GM19351 (cell line): ENCODE data around the gene GRK7.
A peak's percentile ranks its signal among the peaks of the same experiment; 100 is the strongest.
"Not testable (repeated sequence)": the region's sequence is repeated elsewhere in the genome, so short reads cannot be mapped to it uniquely, and the experiment has no call there.

Source experiments
- ATAC-seq: cut with Tn5 transposase; IDR thresholded peaks from one replicate; pipeline ENCODE4 v1.9.1; 2021; ENCODE audit warnings: mild to moderate bottlenecking, moderate library complexity; ENCODE audit not compliant: unreplicated experiment

GRK7 gene

GRCh38 chr3:141793476-141794260 lies 30.5 kb downstream of the GRK7 start:
- ATAC-seq: no peak

DNA sequence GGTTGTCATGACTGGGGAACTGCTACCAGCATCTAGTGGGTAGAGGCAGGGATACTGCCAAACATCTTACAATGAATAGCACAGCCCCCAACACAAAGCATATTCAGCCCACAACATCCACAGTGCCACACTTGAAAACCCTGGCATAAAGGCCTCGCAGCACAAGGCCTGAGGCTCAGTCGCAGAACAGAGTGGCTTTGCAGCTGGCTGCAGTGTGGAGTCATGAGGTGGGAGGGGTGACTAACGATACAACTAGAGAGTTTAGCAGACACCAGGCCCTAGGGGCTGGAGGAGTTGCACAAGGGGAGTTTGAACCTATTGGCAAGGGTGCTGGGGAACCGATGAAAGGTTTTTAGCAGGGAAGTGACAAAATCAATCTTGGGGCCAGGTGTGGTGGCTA lies 32.1 kb downstream of the GRK7 start:
- no peak for ATAC-seq

GRCh38 chr3:141795741-141796080 lies 32.5 kb downstream of the GRK7 start:
- ATAC-seq: no peak

DNA sequence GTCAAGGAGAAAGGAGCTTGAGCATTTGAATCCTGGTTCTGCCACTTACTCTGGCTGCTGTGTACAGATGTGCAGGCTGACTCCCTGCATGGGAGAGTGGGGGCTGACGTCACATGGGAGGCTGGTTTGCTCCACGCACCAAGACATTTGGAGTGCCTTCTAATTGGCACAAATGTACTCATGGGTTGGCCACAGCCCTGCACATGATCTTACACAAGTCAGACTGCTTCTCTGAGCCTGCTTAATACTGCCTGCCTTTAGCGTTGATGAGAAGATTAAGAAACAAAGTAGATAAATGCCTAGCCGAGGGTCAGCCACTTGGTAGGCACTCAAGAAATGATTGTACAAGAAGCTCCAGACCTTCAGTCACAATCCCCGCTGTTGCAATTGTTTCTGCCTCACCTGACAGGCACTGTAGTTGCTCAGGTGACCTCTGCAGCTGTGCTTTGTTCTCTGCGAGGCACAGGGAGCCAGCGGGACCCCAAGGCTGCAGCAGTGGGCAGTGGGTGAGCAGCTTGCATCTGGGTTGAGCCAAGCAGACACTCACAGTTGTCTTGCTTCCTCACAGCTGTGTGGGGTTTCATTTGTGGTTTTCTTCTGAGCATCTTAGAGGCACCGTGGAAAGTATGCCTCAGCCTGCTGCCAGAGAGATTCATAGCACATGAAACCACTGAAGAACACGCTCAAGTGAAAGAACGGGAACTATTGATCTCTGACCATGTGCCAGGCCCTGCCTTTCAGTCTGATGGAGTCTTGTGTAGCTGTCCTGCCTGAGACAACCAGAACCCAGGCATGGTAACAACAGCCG lies 33.1 kb downstream of the GRK7 start:
- ATAC-seq: peak; percentile 98

DNA sequence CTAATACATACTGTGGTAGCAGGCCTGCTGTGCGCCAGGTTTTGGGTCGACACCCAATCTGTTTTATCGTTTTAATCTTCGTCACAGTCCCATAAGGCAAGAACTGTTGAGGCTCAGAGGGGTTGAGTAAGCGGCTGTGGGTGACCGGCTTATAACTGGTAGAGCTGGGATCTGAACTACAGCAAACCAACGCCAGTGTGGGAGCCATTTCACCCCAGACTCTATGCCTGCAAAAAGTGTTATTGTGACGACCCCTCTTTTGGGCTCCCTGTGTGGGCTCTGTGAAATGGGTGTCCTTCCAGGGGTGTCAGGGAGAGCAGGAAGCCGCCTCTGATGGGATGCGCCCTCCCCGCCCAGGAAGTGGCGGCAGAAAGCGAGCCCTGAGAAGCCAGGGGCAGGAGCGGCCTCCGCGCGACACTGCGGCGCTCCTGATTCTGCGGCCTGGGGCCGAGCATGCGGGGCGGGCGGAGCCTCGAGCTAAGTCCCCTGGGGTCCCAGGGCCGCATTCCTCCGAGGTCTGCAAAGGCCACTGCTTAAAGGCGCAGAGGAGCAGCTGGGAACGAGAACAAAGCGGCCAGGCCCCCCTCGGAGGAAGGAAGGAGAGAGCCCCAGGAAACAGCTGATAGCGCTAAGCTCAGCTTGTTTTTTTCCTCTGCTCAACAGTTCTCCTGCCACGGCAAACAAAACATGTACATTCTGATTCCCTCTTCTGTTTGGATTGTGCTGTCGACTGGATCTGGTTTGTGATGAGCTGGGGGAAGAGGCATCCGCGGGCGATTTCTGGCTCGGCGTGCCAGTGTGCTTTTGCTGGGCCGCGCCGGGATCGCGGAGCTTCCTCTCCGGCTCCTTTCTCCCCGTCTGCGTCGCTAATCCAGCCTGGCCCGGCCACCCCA lies 33.9 kb downstream of the GRK7 start:
- no peak for ATAC-seq

DNA sequence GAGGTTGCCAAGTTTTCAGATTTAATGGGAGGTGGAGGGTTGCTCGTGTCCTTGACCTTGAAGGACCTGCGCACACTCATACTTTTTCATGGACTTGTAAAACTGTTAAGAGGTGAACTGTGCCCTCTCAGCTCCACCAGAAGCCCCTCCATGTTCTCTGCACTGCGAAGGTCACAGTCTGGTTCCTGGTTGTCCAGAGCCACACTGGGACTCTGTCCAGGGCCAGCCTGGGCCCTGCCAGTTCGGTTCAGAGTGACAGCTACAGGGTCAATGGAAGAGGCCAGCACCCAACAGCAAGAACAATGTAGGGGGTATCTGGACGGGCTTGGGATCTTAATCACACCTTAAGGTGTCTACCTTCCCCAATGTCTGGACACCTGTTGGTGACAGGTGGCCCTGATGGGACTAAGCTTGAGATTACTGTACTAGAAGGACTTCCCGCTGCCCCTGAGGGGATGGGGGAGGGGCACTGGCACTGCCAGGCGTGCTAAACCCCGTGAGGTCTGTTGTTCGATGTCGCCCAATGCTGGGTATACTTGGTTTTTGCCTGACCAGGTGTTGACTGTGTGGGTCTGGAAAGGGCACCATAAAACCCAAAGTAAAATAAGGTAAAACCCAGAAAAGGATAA lies 34.7 kb downstream of the GRK7 start:
- no peak for ATAC-seq

GRCh38 chr3:141798448-141798845 lies 35.2 kb downstream of the GRK7 start:
- no peak for ATAC-seq

DNA sequence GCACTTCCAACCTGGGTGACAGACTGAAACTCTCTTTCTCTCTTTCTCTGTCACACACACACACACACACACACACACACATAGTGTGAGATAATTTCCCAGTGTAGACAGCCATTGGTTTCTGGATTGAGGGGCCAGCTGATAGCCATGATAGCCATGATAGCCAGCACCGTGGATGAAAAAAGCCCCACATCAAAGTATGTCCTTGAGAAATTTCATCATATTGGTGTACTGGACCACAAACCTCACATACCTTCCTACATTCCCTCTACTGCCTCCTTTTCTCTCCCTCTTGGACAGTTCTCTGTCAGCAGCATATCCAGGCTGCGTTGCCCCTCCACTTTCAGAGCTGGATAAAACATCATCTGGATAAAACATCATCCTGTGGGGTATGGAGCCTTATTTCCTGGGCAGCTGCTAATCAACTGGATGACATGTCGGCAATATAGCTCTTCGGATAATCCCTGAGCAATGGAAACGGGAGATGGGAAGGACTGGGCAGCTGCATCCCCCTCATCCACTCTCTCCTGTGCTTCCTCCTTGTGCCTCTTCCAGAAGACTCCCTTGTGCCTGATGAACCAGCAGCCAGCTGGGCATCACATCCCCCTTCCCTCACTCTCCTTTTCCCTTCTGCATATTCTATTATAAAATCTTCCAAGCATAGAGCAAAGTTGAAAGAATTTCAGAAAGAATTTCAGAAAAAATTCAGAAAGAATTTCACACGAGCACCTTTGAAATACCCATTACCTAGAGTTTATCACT lies 39.3 kb downstream of the GRK7 start:
- ATAC-seq: no peak

DNA sequence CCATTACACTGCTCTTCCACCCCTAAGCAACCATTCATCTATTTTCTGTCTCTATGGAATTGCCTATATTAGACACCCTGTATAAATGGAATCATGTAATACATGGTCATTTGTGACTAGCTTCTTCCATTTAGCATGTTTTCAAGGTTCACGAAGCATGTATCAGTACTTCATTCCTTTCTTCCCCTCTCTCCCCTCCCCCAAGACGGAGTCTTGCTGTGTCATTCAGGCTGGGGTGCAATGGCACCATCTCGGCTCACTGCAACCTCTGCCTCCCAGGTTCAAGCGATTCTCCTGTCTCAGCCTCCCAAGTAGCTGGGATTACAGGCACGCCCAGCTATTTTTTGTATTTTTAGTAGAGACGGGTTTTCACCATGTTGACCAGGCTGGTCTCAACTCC lies 40.3 kb downstream of the GRK7 start:
- not testable (repeated sequence) for ATAC-seq

- no peak for ATAC-seq
Measured at GRCh38 chr3:141804447-141804777, 41.2 kb downstream of the GRK7 start.

DNA sequence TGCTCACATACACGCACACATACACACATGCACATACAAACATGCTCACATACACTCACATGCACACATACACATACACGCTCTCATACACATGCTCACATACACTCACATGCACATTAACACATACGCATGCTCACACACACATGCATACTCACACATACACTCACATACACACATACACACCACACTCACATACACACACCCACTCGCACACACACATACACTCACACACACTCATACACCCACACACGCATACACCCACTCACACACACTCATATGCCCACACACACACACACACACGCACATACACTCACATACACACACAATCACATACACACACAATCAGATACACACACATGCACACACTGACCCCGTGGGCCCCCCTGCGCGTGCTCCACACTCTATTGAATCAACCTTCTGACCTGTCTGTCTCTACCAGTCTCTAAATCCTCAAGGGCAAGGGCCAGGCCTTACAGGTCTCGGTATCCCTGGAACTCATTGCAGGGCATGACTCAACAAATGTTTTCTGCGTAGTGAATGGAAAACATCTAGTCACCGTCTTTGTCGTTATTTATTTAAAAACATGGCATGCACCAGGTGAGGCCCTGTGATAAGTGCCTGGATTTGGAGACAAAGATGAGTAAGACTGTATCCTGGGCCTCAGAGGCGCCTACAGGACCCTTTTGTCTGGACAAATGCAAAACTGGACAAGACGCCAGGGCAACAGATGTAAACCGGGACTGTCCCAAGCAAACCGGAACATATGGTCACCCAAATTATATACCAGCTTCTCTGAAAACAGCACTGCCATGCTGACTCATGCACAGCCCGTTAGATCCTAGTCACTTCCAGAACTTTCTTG lies 41.8 kb downstream of the GRK7 start:
- no peak for ATAC-seq

DNA sequence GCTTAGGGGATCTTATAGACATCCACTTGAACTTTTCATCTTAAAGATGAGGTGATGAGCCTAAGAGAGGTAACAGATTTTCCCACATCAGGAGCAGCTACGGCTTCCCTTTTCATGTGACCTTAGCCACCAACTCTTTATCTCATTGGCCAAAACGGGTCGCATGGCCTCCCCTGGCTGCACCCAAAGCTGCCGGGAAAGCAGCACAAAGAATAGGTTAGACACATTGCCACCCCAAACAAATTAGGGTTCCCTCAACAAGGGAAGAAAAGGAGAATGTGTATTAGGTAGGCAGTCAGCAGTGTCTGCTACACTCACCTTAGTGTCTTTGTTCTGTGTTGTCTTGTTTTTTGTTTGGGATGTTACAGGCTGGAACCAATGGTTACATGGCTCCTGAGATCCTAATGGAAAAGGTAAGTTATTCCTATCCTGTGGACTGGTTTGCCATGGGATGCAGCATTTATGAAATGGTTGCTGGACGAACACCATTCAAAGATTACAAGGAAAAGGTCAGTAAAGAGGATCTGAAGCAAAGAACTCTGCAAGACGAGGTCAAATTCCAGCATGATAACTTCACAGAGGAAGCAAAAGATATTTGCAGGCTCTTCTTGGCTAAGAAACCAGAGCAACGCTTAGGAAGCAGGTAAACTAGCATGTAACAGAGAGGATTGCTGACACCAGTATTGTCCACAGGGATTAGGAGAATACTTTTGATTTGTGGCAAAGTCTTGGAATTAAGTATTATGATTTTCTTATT lies 44.2 kb downstream of the GRK7 start:
- ATAC-seq: no peak

DNA sequence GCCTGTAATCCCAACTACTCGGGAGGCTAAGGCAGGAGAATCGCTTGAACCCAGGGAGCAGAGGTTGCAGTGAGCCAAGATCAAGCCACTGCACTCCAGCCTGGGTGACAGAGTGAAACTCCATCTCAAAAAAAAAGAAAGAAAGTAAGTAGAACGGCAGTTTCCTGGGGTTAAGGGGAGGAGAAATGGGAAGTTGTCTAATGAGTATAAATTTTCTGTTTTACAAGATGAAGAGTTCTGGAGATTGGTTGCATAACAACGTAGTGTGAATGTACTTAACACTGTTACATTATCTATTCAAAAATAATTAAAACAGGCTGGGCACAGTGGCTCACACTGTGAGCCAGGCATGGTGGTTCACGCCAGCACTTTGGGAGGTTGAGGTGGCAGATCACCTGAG lies 45.4 kb downstream of the GRK7 start:
- no peak for ATAC-seq

- no peak for ATAC-seq
Measured at GRCh38 chr3:141810161-141810560, 47.0 kb downstream of the GRK7 start.

DNA sequence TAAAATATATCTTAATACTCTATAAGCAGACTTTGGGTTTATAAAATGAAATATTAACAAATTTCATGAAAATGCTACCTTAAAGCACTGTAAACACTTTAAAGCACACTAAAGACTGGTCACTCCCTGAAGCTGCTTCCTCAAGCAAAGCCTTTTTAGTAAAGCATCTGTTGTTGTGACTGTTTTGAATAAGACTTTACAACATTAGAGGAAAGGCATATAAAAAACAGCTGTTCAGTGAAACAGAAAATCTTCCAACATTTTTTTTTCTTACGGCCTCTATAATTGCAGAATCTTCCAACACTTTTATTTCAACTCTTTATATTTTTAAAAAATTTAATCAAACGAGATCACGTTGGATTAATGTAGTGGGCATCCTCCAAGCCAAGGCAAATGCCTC lies 48.1 kb downstream of the GRK7 start:
- no peak for ATAC-seq

- no peak for ATAC-seq
Measured at GRCh38 chr3:141812084-141812483, 48.9 kb downstream of the GRK7 start.

DNA sequence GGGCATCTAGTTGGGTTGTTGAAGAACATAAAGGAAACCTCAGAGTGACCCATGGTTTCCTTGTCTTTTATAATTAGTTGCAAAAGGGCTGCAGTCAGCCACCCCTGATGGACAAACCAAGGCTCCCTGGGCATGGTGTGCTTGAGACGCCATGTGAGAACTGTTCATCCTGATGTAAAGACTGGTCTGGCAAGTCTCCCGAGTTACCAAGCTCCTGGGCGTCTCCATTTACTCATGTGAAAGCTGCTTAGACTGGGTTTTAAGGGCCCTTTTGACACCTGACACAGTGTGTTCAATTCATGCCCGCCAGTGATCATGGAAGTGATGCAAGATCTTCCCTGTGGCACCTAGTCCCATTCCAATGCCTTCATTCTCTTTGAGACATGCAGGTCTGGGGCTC lies 49.4 kb downstream of the GRK7 start:
- no peak for ATAC-seq
